Amniotic epithelial cell (primary cell): ENCODE data around the gene LNP1.
"Not testable (repeated sequence)": the region's sequence is repeated elsewhere in the genome, so short reads cannot be mapped to it uniquely, and the experiment has no call there.

Experiments used
- DNase-seq: peaks from one replicate; pipeline ENCODE4 v3.0.0-alpha.2; 2010; ENCODE audit warnings: low read depth

LNP1 gene

GRCh38 chr3:100478521-100478920 lies 77.2 kb downstream of the LNP1 start:
- DNase-seq: not testable (repeated sequence)

GRCh38 chr3:100480081-100480480 lies 78.7 kb downstream of the LNP1 start:
- no peak for DNase-seq

GRCh38 chr3:100482176-100482575 lies 80.8 kb downstream of the LNP1 start:
- no peak for DNase-seq

GRCh38 chr3:100483529-100483928 lies 82.2 kb downstream of the LNP1 start:
- no peak for DNase-seq

GRCh38 chr3:100486808-100487207 lies 85.5 kb downstream of the LNP1 start:
- DNase-seq: no peak

GRCh38 chr3:100489118-100489517 lies 87.8 kb downstream of the LNP1 start:
- no peak for DNase-seq

- peak; percentile 92 for DNase-seq
Observed at GRCh38 chr3:100492059-100493006, 91.0 kb downstream of the LNP1 start, which contains the start of gene TMEM45A. Gene TMEM45A, plus strand, starts transcription at chr3:100492619. Its CDS starts 62,593 bp downstream, at chr3:100555212.

GRCh38 chr3:100496711-100497261 lies 95.4 kb downstream of the LNP1 start:
- peak; percentile 73 for DNase-seq

- no peak for DNase-seq
Observed at GRCh38 chr3:100499651-100500050, 98.3 kb downstream of the LNP1 start.

GRCh38 chr3:100500320-100500880 lies 99.1 kb downstream of the LNP1 start:
- no peak for DNase-seq

- DNase-seq: no peak
Observed at GRCh38 chr3:100503448-100503847, 102.1 kb downstream of the LNP1 start.
